A549 (cell line): ENCODE data around the gene NFIX. TPM values are rescaled to one million over a fixed set of nuclear protein-coding genes. Genes with fewer than 3 reads are reported as not detected.

ENCODE experiments used
- ATAC-seq, 2 experiments: fragments of 200-7000 bp in 1 of 2; fragments of >200 bp in 1 of 2; cut with Nextera tagmentation in 1 of 2; cut with Tn5 transposase in 1 of 2; 3 replicates each; pipeline versions ENCODE4 v1.8.0 to v1.9.1; 2018 to 2020; ENCODE audit warnings: mild to moderate bottlenecking in 1 of 2, moderate library complexity in 1 of 2
- CTCF ChIA-PET: fragments of 300-600 bp; sonication (Branson Sonifier 250); formaldehyde crosslinking; extraction: SDS; loops from one replicate; lab custom pipeline; 2021; ENCODE audit warnings: antibody characterized with exemption, inconsistent platforms; lab: Yijun Ruan, JAX
- POLR2A ChIA-PET: fragments of 350-600 bp; formaldehyde crosslinking; extraction: SDS; loops from one replicate; lab custom pipeline; 2021; ENCODE audit warnings: antibody characterized with exemption, inconsistent platforms; lab: Yijun Ruan, JAX
- DNase-seq, 2 experiments: peaks; one replicate each; pipeline versions ENCODE4 v3.0.0 to v3.0.0-alpha.2; 2011 to 2016; ENCODE audit warnings: low read depth in 1 of 2, low spot score in 1 of 2
- FAIRE-seq: peaks from 2 replicates; lab custom pipeline; 2011; peaks lifted over from hg19 to GRCh38; lab: Jason Lieb, UNC
- H3K27ac ChIP-seq, 2 experiments: fragments of >200 bp; sonication (Bioruptor Twin); formaldehyde crosslinking; 3 replicates each; pipeline ENCODE4 v1.5.1; 2016 to 2017
- H3K4me1 ChIP-seq: fragments of >200 bp; sonication (Bioruptor Twin); formaldehyde crosslinking; 3 replicates; pipeline ENCODE4 v1.6.1; 2016
- H3K4me2 ChIP-seq: fragments of >200 bp; sonication (Bioruptor Twin); formaldehyde crosslinking; 3 replicates; pipeline ENCODE4 v1.6.1; 2016
- H3K4me3 ChIP-seq: fragments of >200 bp; sonication (Bioruptor Twin); formaldehyde crosslinking; 3 replicates; pipeline ENCODE4 v1.5.1; 2016
- H3K9me3 ChIP-seq: fragments of >200 bp; sonication (Bioruptor Twin); formaldehyde crosslinking; 3 replicates; pipeline ENCODE4 v1.6.1; 2016
- BCL3 ChIP-seq: fragments of >200 bp; sonication (Bioruptor Twin); formaldehyde crosslinking; IDR thresholded peaks from 3 replicates; pipeline ENCODE4 v1.6.1; 2016
- CBX2 ChIP-seq: fragments of 200-600 bp; sonication (generic); IDR thresholded peaks from 2 replicates; pipeline ENCODE4 v1.6.1; 2016; ENCODE audit warnings: low read depth, mild to moderate bottlenecking, borderline replicate concordance
- CBX8 ChIP-seq: fragments of 200-600 bp; sonication (generic); IDR thresholded peaks from 2 replicates; pipeline ENCODE4 v1.6.1; 2016
- CEBPB ChIP-seq, 2 experiments: fragments of >200 bp in 1 of 2; sonication (Bioruptor Twin) in 1 of 2; formaldehyde crosslinking in 1 of 2; IDR thresholded peaks; 2 replicates each; pipeline ENCODE4 v1.6.1; 2012 to 2016
- CHD4 ChIP-seq: fragments of 200-600 bp; sonication (generic); IDR thresholded peaks from 2 replicates; pipeline ENCODE4 v1.6.1; 2016; ENCODE audit warnings: antibody characterized with exemption, mild to moderate bottlenecking, borderline replicate concordance
- EHF ChIP-seq: fragments of 250-450 bp; sonication (Bioruptor Pico); IDR thresholded peaks from 2 replicates; pipeline ENCODE4 v1.5.0; 2020; ENCODE audit warnings: mild to moderate bottlenecking
- EP300 ChIP-seq, 2 experiments: fragments of >200 bp; sonication (Bioruptor Twin); formaldehyde crosslinking; IDR thresholded peaks; 2 replicates in 1 of 2; 3 replicates in 1 of 2; pipeline ENCODE4 v1.6.1; 2016 to 2017
- ESRRA ChIP-seq: fragments of 150-350 bp; IDR thresholded peaks from 2 replicates; pipeline ENCODE4 v1.6.1; 2014; ENCODE audit warnings: mild to moderate bottlenecking, low read length, borderline replicate concordance
- FOSB ChIP-seq: fragments of 250-450 bp; sonication (Bioruptor Pico); IDR thresholded peaks from 2 replicates; pipeline ENCODE4 v1.5.0; 2020; ENCODE audit warnings: mild to moderate bottlenecking, moderate library complexity
- FOSL2 ChIP-seq, 2 experiments: fragments of 450-650 bp in 1 of 2; fragments of >200 bp in 1 of 2; sonication (Bioruptor Twin) in 1 of 2; formaldehyde crosslinking; IDR thresholded peaks; 2 replicates each; pipeline versions ENCODE4 v1.5.0 to v1.6.1; 2016 to 2020; ENCODE audit warnings: mild to moderate bottlenecking in 1 of 2, moderate library complexity in 1 of 2
- GATA3 ChIP-seq: IDR thresholded peaks from 2 replicates; pipeline ENCODE4 v1.6.1; 2012; ENCODE audit warnings: borderline replicate concordance
- HEYL ChIP-seq: fragments of 250-450 bp; sonication (Bioruptor Pico); IDR thresholded peaks from 2 replicates; pipeline ENCODE4 v1.8.0; 2021; ENCODE audit warnings: mild to moderate bottlenecking, moderate library complexity
- HMGXB4 ChIP-seq: fragments of 250-450 bp; sonication (Bioruptor Pico); IDR thresholded peaks from 2 replicates; pipeline ENCODE4 v1.5.0; 2021; ENCODE audit warnings: mild to moderate bottlenecking, moderate library complexity, borderline replicate concordance
- HOXA7 ChIP-seq: fragments of 250-450 bp; sonication (Bioruptor Pico); IDR thresholded peaks from 2 replicates; pipeline ENCODE4 v1.5.0; 2020; ENCODE audit warnings: mild to moderate bottlenecking, moderate library complexity
- HOXB5 ChIP-seq: fragments of 250-450 bp; sonication (Bioruptor Pico); IDR thresholded peaks from 2 replicates; pipeline ENCODE4 v1.5.0; 2020; ENCODE audit warnings: mild to moderate bottlenecking, moderate library complexity
- JUNB ChIP-seq: fragments of >200 bp; sonication (Bioruptor Twin); formaldehyde crosslinking; IDR thresholded peaks from 2 replicates; pipeline ENCODE4 v1.6.1; 2016
- MAFK ChIP-seq: fragments of 450-650 bp; IDR thresholded peaks from 2 replicates; pipeline ENCODE4 v1.6.1; 2014; ENCODE audit not compliant: partially characterized antibody
- MAX ChIP-seq: IDR thresholded peaks from 2 replicates; pipeline ENCODE4 v1.6.1; 2012
- MAZ ChIP-seq: fragments of 150-350 bp; IDR thresholded peaks from 2 replicates; pipeline ENCODE4 v1.6.1; 2014; ENCODE audit warnings: antibody characterized with exemption, low read depth, low read length, borderline replicate concordance
- MYC ChIP-seq: IDR thresholded peaks from 2 replicates; pipeline ENCODE4 v1.6.1; 2012; ENCODE audit warnings: mild to moderate bottlenecking, inconsistent platforms, low read length, improper control_type of control experiment, borderline replicate concordance
- NFE2L2 ChIP-seq: fragments of 150-350 bp; conservative IDR thresholded peaks from 2 replicates; pipeline ENCODE4 v1.6.1; 2014; ENCODE audit warnings: low read length
- NR3C1 ChIP-seq: fragments of >200 bp; sonication (Bioruptor Twin); formaldehyde crosslinking; IDR thresholded peaks from 3 replicates; pipeline ENCODE4 v1.6.1; 2017
- PBX3 ChIP-seq: IDR thresholded peaks from 2 replicates; pipeline ENCODE4 v1.6.1; 2012
- PHF8 ChIP-seq: fragments of 200-600 bp; sonication (generic); IDR thresholded peaks from 2 replicates; pipeline ENCODE4 v1.6.1; 2016; ENCODE audit warnings: low read depth, mild to moderate bottlenecking, antibody characterized with exemption, moderate library complexity, borderline replicate concordance
- POLR2A ChIP-seq: IDR thresholded peaks from 2 replicates; pipeline ENCODE4 v1.6.1; 2012; ENCODE audit warnings: mild to moderate bottlenecking, low read length
- RARB ChIP-seq: fragments of 250-450 bp; sonication (Bioruptor Pico); IDR thresholded peaks from 2 replicates; pipeline ENCODE4 v1.8.0; 2021; ENCODE audit warnings: mild to moderate bottlenecking, moderate library complexity
- TFCP2L1 ChIP-seq: fragments of 250-450 bp; sonication (Bioruptor Pico); IDR thresholded peaks from 2 replicates; pipeline ENCODE4 v1.5.0; 2021; ENCODE audit warnings: mild to moderate bottlenecking
- TP53 ChIP-seq: fragments of 250-450 bp; sonication (Bioruptor Pico); IDR thresholded peaks from 2 replicates; pipeline ENCODE4 v1.5.0; 2021; ENCODE audit warnings: mild to moderate bottlenecking, moderate library complexity
- USF2 ChIP-seq: fragments of 450-650 bp; IDR thresholded peaks from 2 replicates; pipeline ENCODE4 v1.6.1; 2014; ENCODE audit warnings: antibody characterized with exemption
- ZNF302 ChIP-seq: fragments of 250-450 bp; sonication (Bioruptor Pico); IDR thresholded peaks from 2 replicates; pipeline ENCODE4 v1.9.0; 2021; ENCODE audit warnings: inconsistent platforms, mild to moderate bottlenecking, moderate library complexity
- ZSCAN20 ChIP-seq: fragments of 250-450 bp; sonication (Bioruptor Pico); IDR thresholded peaks from 2 replicates; pipeline ENCODE4 v1.8.0; 2022; ENCODE audit warnings: mild to moderate bottlenecking, moderate library complexity
- WGBS: methylation state at CpG from one replicate; pipeline ENCODE4 v1.1.6; 2017; ENCODE audit errors: missing lambda C conversion rate; 5-methylcytosine and 5-hydroxymethylcytosine counted together
- polyA plus RNA-seq, 4 experiments: library from polyadenylated mRNA; depleted of rRNA in 3 of 4; stranded (reverse); fragments of >200 nt; fragmentation: RNase III in 1 of 4; extraction: RNeasy Plus Mini Kit Qiagen cat#74134 plus additional on column Dnase treatment in 1 of 4; gene quantifications; 2 replicates in 3 of 4; 3 replicates in 1 of 4; pipeline ENCODE4 v1.2.3, GENCODE V29; 2011 to 2017

Gene NFIX
- polyA plus RNA-seq, 2 of the 4 experiments (the other 2 are of a cell fraction), result 0.52 to 3.0 TPM

- Histone ChIP-seq H3K4me2 (no peak overlapping the region), H3K4me1 (peaks cover 17% of the 10 kb centered on the region), H3K9me3 (no peaks in the 10 kb centered on the region), H3K4me3 (no peak overlapping the region), H3K27ac (no peak overlapping the region)
- FAIRE-seq, result no peak
- ChIA-PET CTCF (interaction anchor here (1.1 to 6.9 kb wide), 8 partner anchors 11 to 118 kb away, joined by 3 to 55 read pairs (median 12); no protein-coding TSS in a partner anchor), POLR2A (no interaction called here)
- ATAC-seq, result no peak
- TF ChIP-seq FOSL2 (IDR thresholded peaks at IDR 0.05) (no peak), FOSL2 (CRISPR knock-in tag; IDR thresholded peaks at IDR 0.05) (no peak), HOXB5 (CRISPR knock-in tag) (no peak), CHD4 (no peak), MAFK (no peak), ZNF302 (CRISPR knock-in tag) (no peak), CBX8 (no peak), HMGXB4 (no peak), MAZ (no peak), TFCP2L1 (CRISPR knock-in tag) (no peak), HOXA7 (no peak), EP300 (IDR thresholded peaks at IDR 0.05) (no peak), JUNB (no peak), PBX3 (no peak), MAX (no peak), HEYL (CRISPR knock-in tag) (no peak), POLR2A (no peak), CBX2 (no peak)
- DNase-seq, result no peak
- WGBS, result 94% methylated on average over 5 of the region's 9 CpGs
Measured at GRCh38 chr19:13083627-13084026, 88.4 kb downstream of the NFIX start.

- POLR2A ChIA-PET, result no interaction called here
- TF ChIP-seq NFE2L2, result no peak
- no peak for TF ChIP-seq HEYL (CRISPR knock-in tag)
- TF ChIP-seq CBX2, result no peak
- no peak for TF ChIP-seq TP53 (CRISPR knock-in tag)
- CTCF ChIA-PET, result interaction anchor here (0.8 to 5.1 kb wide), 6 partner anchors 9 to 120 kb away, joined by 3 to 55 read pairs (median 17); no protein-coding TSS in a partner anchor
- no peaks in the 10 kb centered on the region for H3K9me3 ChIP-seq
- H3K4me1 ChIP-seq, result peaks cover under 1% of the 10 kb centered on the region; the same call in 2 of the 3 replicates
- H3K4me2 ChIP-seq, result no peak overlapping the region
- no peak for DNase-seq
- no peak for ATAC-seq
- FAIRE-seq, result no peak
- H3K4me3 ChIP-seq, result no peak overlapping the region
- no peak overlapping the region for H3K27ac ChIP-seq
- 31% methylated on average over 7 of the region's 7 CpGs for WGBS
Measured at GRCh38 chr19:13085666-13086065, 90.4 kb downstream of the NFIX start.

- Histone ChIP-seq H3K4me3 (no peak overlapping the region), H3K27ac (no peak overlapping the region), H3K4me2 (no peak overlapping the region), H3K9me3 (no peaks in the 10 kb centered on the region), H3K4me1 (peaks cover 7% of the 10 kb centered on the region)
- ChIA-PET POLR2A (no interaction called here), CTCF (interaction anchor here (0.5 to 5.1 kb wide), 7 partner anchors 8 to 121 kb away, joined by 3 to 55 read pairs (median 14); no protein-coding TSS in a partner anchor)
- WGBS, result 93% methylated on average over 2 of the region's 2 CpGs
- ATAC-seq, result no peak
- FAIRE-seq, result no peak
- no peak for DNase-seq
- no peak for TF ChIP-seq BCL3
- TF ChIP-seq RARB (CRISPR knock-in tag), result no peak
- TF ChIP-seq TP53 (CRISPR knock-in tag), result no peak
- no peak for TF ChIP-seq NR3C1
- TF ChIP-seq CEBPB (IDR thresholded peaks at IDR 0.05), result no peak
- no peak for TF ChIP-seq CBX8
- TF ChIP-seq MYC, result no peak
- TF ChIP-seq GATA3, result no peak
- no peak for TF ChIP-seq PBX3
- no peak for TF ChIP-seq ZSCAN20 (CRISPR knock-in tag)
- TF ChIP-seq USF2, result no peak
- TF ChIP-seq FOSB (CRISPR knock-in tag), result no peak
- no peak for TF ChIP-seq ESRRA
- TF ChIP-seq POLR2A, result no peak
- no peak for TF ChIP-seq EHF (CRISPR knock-in tag)
- TF ChIP-seq PHF8, result no peak
Measured at GRCh38 chr19:13086341-13086740, 91.1 kb downstream of the NFIX start.
